Omental fat pad (tissue), 4 donors: ENCODE data around the gene SLC6A11. TPM values are rescaled to one million over a fixed set of nuclear protein-coding genes. Genes with fewer than 3 reads are reported as not detected.

Experiments
- ATAC-seq: fragments of 150-250 bp; one replicate; pipeline ENCODE4 v1.9.1; 2016; ENCODE audit warnings: mild to moderate bottlenecking, moderate library complexity; ENCODE audit not compliant: low FRiP score
- DNase-seq: peaks from one replicate; pipeline ENCODE4 v3.0.0-alpha.2; 2019; ENCODE audit warnings: low spot score
- CTCF ChIP-seq, 3 donors: fragments of 450-650 bp; IDR thresholded peaks; one replicate each; pipeline ENCODE4 v1.5.1; 2016 to 2017; ENCODE audit warnings: antibody characterized with exemption in 3 of 3, mild to moderate bottlenecking in 3 of 3, moderate library complexity in 2 of 3
- total RNA-seq, 4 donors: library from RNA; depleted of rRNA; stranded (reverse); fragments of >200 nt; gene quantifications; one replicate each; pipeline ENCODE4 v1.1.0, GENCODE V29; 2016

SLC6A11 gene
- total RNA-seq, 4 donors from 2014 or later: 0.09 TPM; not detected in 3

GRCh38 chr3:10857235-10857634 is 41.2 kb downstream of the SLC6A11 start:
- no peak for DNase-seq
- no peak for TF ChIP-seq CTCF (IDR thresholded peaks at IDR 0.05)
- no peak for ATAC-seq

- no peak for DNase-seq
- TF ChIP-seq CTCF (IDR thresholded peaks at IDR 0.05): no peak
- ATAC-seq: no peak
Measured at GRCh38 chr3:10858091-10858490, 42.1 kb downstream of the SLC6A11 start.

- no peak for ATAC-seq
- DNase-seq: no peak
- TF ChIP-seq CTCF (IDR thresholded peaks at IDR 0.05): no peak
Measured at GRCh38 chr3:10867384-10867783, 51.4 kb downstream of the SLC6A11 start.

- ATAC-seq (no peak), DNase-seq (no peak)
- no peak for TF ChIP-seq CTCF (IDR thresholded peaks at IDR 0.05)
Measured at GRCh38 chr3:10869460-10869859, 53.4 kb downstream of the SLC6A11 start.

- no peak for ATAC-seq
- TF ChIP-seq CTCF (IDR thresholded peaks at IDR 0.05): no peak
- DNase-seq: no peak
Measured at GRCh38 chr3:10870296-10870695, 54.3 kb downstream of the SLC6A11 start.

GRCh38 chr3:10873415-10873814 is 57.4 kb downstream of the SLC6A11 start:
- no peak for TF ChIP-seq CTCF (IDR thresholded peaks at IDR 0.05)
- ATAC-seq (no peak), DNase-seq (no peak)

- DNase-seq (no peak), ATAC-seq (no peak)
- TF ChIP-seq CTCF (IDR thresholded peaks at IDR 0.05): no peak
Measured at GRCh38 chr3:10875914-10876313, 59.9 kb downstream of the SLC6A11 start.
